HG03103 (cell line): ENCODE measurements around the gene URAD.
"Not testable (repeated sequence)": the region's sequence is repeated elsewhere in the genome, so short reads cannot be mapped to it uniquely, and the experiment has no call there.

Experiments used
- ATAC-seq: cut with Tn5 transposase; IDR thresholded peaks from one replicate; pipeline ENCODE4 v1.9.1; 2021; ENCODE audit warnings: low read depth; ENCODE audit not compliant: unreplicated experiment

URAD gene

GRCh38 chr13:27971776-27972477, 16.6 kb downstream of the URAD start:
- no peak for ATAC-seq

DNA sequence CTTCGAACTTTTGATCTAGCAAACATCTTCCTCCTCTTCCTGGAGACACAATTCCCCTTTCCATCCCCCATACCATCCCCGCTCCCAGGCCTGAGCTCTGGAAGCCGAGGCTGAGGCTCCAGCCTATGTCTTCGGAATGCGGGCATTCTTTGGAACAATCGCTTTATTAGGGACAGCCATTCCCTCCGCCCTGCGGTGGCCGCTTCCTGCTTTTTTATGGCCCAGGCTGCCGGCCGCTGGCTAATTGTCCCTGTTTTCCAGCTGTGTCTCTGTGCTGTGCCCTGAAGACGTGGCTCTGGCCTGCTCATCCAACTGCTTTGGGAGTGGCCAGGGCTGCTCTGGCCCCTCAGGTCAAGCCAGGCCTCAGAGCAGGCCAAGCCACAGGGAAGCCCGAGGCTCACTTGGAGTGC, 17.3 kb downstream of the URAD start:
- ATAC-seq, result no peak

DNA sequence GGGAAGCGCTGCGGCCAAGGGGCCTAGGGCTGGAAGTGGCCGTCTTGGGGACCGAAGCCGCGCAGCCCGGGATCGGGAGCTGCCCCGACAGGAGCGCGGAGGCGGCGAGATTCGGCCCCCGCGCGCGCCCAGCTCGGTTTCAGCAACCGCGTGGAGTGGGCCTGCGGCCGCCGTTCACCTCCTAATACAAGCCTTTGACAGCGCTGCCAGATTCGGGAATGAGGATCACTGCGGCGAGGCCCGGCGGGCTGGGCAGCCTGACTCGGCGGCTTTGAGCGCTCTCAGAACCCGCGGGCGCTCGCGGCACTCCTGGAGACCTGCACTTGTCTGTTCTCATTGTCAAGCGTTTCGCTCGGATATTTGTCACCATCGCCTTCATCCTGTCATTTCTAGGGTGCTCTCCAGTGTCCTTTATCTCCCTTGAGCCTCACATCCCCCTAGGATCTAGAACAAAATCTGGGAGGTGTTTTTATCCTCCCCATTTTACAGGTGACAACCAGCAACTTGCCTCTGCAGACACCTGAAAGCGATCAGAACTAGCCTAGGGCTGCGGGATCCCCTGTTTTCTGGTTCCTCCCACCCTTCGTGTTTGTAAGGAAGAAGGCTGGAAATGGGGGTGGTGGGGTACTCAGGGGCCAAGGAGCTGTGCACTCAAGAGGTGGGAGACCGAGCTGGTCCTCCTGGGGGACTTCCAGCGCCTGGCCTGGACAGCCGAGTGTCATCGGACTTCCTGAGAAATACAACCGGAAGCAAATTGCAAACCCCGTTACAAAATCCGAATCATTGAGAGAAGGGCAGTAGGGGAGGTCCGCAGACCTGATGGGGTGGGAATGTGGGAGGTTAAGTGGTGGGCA, 17.9 kb downstream of the URAD start:
- no peak for ATAC-seq

- no peak for ATAC-seq
Measured at GRCh38 chr13:27969866-27970229, 18.6 kb downstream of the URAD start.

GRCh38 chr13:27969082-27969865, 19.2 kb downstream of the URAD start, which contains the start of gene CDX2:
Gene CDX2, minus strand, starts transcription at chr13:27969315. Its CDS starts 309 bp downstream, at chr13:27969006.
- ATAC-seq, result no peak

DNA sequence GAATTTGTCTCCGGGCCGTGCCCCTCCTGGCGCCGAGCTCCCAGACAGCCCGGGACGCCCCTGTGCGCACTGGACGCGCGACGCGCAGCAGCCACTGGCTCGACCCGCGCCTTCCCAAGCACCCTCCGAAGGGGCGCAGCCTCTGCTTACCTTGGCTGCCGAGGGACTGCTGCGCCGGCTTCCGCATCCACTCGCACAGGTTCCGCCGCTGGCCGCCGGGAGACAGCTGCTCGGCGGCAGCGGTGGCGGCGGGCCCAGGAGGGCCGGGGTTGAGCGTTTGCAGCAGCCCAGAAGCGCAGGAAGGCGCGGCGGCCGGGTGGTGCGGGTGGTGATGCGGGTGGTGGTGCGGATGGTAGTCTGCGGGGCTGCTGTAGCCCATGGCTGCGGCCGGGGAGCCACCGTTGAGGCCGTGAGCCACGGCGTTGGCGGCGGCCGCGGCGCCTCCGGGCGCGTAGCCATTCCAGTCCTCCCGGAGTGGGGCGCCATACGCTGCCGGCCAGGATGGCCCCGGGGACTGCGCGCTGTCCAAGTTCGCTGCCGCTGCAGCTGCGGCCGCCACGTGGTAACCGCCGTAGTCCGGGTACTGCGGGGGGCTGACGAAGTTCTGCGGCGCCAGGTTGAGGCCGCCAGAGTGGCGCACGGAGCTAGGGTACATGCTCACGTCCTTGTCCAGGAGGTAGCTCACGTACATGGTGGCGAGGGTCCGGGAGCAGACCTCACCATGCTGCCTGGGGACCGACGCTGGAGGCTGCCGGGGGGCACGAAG, 20.0 kb downstream of the URAD start:
- no peak for ATAC-seq

DNA sequence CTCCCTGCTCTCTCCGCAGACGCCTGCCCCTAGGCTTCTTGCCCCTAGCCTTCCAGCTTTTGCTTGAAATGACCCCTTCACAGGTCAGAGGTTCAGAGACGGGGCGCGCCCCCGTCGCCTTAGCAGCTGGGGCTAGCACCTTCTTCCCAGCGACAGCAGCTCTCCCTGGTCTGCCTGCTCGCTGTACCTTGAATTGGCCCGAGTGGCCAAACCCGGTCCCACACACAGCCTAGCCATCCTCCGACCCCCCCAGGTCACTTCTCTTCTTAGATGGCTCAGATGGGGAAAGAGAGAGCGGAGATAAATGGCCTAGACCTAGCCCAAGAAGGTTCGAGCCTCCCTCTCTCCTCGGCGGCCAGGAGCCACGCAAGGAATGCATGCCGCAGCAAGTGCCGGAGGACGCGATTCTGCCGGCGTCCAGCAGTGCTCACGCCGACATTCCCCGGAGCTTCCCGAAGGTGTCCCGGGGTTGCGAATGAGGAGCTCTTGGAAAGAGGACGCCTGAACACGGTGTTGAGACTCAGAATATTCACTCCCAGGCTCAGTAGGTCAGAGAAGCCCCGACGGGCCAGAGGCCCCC, 20.7 kb downstream of the URAD start:
- no peak for ATAC-seq

GRCh38 chr13:27967203-27967735, 21.2 kb downstream of the URAD start:
- ATAC-seq, result no peak

DNA sequence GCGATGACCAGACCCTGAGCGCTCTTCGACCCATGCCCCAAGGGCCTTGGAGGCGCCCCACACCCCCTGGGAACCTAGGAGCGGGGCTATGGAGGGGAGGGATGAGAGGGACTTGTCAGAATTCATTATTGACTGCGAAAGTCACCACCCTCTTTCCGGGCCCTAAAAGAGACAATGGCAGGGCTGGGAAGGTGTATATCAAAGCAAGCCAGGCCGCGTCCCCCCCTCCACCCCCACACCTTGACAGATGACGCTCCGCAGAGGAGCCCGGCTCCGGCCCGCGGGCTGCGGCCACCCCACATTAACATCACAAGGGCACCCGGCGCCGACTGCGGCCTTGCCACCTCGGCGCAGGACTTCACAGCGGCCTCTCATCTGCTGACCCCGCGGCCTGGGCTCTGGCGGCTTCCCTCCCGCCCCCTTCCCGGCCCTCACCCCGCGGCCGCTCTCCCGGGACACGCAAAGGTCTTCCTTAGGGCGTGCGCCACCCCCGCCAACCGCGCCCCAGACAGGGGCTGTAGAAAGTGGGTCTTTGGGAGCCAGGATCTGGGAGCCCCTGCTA, 21.8 kb downstream of the URAD start:
- ATAC-seq, result no peak

GRCh38 chr13:27965740-27966640, 22.5 kb downstream of the URAD start:
- no peak for ATAC-seq

DNA sequence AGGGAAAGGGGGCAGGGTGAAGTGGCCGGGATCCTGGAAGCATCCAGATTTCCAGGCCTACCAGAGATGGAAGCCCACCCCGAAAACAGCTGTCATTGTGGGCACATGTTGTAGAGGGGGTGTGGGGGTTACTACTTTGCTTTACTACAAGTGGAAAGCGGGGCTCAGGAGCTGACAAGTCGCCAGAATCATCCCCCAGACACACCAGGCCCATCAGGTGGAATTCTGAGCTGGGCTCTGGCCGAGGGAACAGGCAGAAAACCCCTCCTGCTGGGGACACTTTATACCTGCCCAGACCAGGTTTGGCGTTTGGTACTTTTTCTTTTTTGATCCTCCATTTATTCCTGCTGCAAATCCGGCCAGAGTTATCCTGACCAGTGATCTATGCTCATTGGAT, 23.2 kb downstream of the URAD start:
- ATAC-seq, result no peak

- ATAC-seq, result no peak
Measured at GRCh38 chr13:27964741-27965323, 23.7 kb downstream of the URAD start.

GRCh38 chr13:27964206-27964605, 24.3 kb downstream of the URAD start:
- ATAC-seq, result not testable (repeated sequence)

DNA sequence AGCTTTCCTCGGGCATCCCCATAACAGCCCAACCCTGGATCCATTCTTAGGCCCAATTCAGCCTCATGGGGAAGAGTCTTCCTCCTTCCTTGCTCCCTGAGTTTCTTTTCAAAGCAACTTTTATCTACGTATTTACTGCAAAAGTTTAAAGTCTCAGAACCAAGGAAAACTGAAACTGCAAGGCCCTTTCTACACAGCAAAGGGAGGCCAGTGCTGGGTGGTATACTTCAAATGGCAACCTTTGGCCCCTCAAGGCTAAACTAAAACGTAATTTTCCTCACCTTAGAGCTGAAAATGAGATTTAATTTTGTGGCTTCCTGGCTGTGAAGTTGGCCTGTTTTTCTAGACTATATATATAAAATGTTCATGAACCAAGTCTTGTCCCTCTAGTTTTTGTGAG, 25.0 kb downstream of the URAD start:
- no peak for ATAC-seq

DNA sequence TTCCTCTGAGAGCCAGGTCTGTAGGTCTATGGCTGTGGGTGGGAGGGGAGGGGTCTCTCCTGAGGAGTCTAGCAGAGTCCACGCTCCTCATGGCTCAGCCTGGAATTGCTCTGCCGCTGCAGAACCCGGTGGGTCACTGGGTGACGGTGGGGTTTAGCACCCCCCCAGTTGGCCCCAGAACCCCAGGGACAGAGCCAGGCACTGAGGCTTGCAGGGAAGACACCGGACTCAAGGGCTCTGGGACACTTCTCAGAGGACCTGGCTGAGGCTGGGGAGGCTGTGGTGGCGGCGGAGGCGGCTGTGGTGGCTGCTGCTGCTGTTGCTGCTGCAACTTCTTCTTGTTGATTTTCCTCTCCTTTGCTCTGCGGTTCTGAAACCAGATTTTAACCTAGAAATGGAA, 25.5 kb downstream of the URAD start:
- ATAC-seq, result no peak

DNA sequence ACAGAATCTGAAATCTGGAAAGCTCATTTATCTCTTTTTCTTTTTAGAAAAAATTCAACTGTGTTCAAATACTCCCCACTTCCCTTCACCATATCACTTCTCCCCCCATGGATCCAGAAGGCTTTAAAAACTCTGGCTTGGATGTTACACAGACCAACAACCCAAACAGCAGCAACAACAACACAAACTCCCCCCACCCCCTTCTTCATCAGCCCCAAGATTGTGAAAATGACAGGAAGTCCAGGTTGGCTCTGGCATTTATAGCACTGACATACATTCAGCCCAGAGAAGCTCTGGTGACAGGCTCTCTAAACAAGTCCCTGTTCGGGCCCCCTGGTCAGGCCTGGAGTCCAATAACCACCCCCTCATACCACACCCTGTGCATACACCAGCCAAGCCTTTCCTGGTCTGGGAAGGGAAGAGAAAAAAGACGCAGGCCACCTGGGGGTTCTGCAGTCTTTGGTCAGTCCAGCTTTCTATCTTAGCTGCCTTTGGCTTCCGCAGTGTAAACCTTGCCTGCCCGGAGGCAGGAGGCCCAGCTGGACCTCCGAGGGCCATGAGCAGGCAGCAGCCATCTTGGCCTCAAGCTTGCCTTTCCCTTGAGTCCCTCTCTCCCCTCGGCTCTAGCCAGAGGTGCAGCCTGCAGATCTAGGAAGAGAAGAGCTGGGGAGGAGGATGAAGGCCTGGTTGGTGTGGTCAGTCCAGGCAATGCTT, 26.2 kb downstream of the URAD start:
- ATAC-seq, result no peak

GRCh38 chr13:27961227-27962085, 27.0 kb downstream of the URAD start:
- no peak for ATAC-seq
